ENCODE data around the gene SEPTIN6. TPM values are rescaled to one million over a fixed set of nuclear protein-coding genes. Genes with fewer than 3 reads are reported as not detected.

Gene SEPTIN6
- polyA plus RNA-seq, 2 donors, result 5.4 to 7.3 TPM

- H3K27me3 ChIP-seq (ENCODE audit: control insufficient read depth in 1 of 2, insufficient read depth in 2 of 2, low read length in 2 of 2), result no peaks in the 10 kb centered on the region
- H3K4me3 ChIP-seq (ENCODE audit: low read depth in 1 of 2, low read length in 2 of 2), result no peak overlapping the region
- H3K4me1 ChIP-seq (ENCODE audit: control insufficient read depth in 2 of 2, insufficient read depth in 2 of 2, low read length in 1 of 2), result no peaks in the 10 kb centered on the region
- no peaks in the 10 kb centered on the region for H3K36me3 ChIP-seq (ENCODE audit: control insufficient read depth in 2 of 2, insufficient read depth in 2 of 2, low read length in 1 of 2)
- H3K9me3 ChIP-seq (ENCODE audit: control insufficient read depth in 2 of 2, insufficient read depth in 1 of 2, low read depth in 1 of 2, low read length in 1 of 2), result no peaks in the 10 kb centered on the region
- no peak overlapping the region for H3K27ac ChIP-seq (ENCODE audit: low read depth in 2 of 2, low read length in 1 of 2)
Measured at GRCh38 chrX:119659522-119659921, 33.4 kb downstream of the SEPTIN6 start.

DNA sequence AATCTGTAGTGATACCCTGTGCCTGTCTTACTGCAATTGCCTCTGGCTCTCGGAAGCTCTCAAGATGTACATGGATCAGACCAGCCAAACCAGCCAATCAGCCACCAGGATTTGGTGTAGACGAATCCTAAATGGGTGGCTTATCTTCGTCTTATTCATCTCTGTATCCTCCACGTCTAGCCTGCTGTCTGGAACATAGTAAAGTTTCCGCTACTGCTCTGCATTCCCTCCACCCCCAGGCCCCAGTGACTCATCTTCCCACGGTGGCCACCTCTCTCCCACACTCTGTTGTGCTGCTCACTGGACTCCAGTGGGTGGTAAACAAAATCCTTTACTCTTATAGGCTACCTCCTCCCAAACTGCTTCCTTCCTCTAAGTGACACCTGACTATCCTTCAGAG lies 37.8 kb downstream of the SEPTIN6 start:
- WGBS, 2 donors, result 45 to 61% methylated on average over 6 of the region's 6 CpGs
- no peak overlapping the region for H3K27ac ChIP-seq (ENCODE audit: low read depth in 2 of 2, low read length in 1 of 2)
- no peak overlapping the region for H3K4me3 ChIP-seq (ENCODE audit: low read depth in 1 of 2, low read length in 2 of 2)
- H3K27me3 ChIP-seq (ENCODE audit: control insufficient read depth in 1 of 2, insufficient read depth in 2 of 2, low read length in 2 of 2), result no peaks in the 10 kb centered on the region
- H3K36me3 ChIP-seq (ENCODE audit: control insufficient read depth in 2 of 2, insufficient read depth in 2 of 2, low read length in 1 of 2), result no peaks in the 10 kb centered on the region
- no peaks in the 10 kb centered on the region for H3K4me1 ChIP-seq (ENCODE audit: control insufficient read depth in 2 of 2, insufficient read depth in 2 of 2, low read length in 1 of 2)
- H3K9me3 ChIP-seq (ENCODE audit: control insufficient read depth in 2 of 2, insufficient read depth in 1 of 2, low read depth in 1 of 2, low read length in 1 of 2), result no peaks in the 10 kb centered on the region

DNA sequence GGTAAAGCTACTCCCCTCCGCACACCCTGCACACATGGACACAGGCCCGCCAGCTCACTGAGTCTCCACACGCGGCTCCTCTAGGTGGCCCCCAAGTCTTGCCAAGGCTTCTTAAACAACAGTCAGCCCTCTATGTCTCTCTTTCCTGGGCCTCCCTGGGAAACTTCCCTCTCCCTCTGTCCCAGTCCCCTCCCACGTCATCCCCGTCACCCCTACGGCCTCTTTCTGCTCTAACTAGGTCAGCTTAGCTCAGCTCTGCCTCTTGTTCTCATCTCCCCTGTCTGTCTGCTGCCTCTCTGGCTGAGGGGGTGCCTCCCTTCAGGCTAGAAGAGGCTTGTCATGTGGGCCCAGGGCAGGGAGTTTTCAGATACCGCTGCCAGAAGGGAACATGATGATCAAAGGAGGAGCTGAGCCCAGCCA lies 38.8 kb downstream of the SEPTIN6 start:
- Histone ChIP-seq H3K27ac (ENCODE audit: low read depth in 2 of 2, low read length in 1 of 2) (no peak overlapping the region), H3K9me3 (ENCODE audit: control insufficient read depth in 2 of 2, insufficient read depth in 1 of 2, low read depth in 1 of 2, low read length in 1 of 2) (no peaks in the 10 kb centered on the region), H3K4me1 (ENCODE audit: control insufficient read depth in 2 of 2, insufficient read depth in 2 of 2, low read length in 1 of 2) (no peaks in the 10 kb centered on the region), H3K36me3 (ENCODE audit: control insufficient read depth in 2 of 2, insufficient read depth in 2 of 2, low read length in 1 of 2) (no peaks in the 10 kb centered on the region), H3K4me3 (ENCODE audit: low read depth in 1 of 2, low read length in 2 of 2) (no peak overlapping the region), H3K27me3 (ENCODE audit: control insufficient read depth in 1 of 2, insufficient read depth in 2 of 2, low read length in 2 of 2) (no peaks in the 10 kb centered on the region)
- 49 to 63% methylated on average over 8 of the region's 8 CpGs for WGBS, 2 donors

DNA sequence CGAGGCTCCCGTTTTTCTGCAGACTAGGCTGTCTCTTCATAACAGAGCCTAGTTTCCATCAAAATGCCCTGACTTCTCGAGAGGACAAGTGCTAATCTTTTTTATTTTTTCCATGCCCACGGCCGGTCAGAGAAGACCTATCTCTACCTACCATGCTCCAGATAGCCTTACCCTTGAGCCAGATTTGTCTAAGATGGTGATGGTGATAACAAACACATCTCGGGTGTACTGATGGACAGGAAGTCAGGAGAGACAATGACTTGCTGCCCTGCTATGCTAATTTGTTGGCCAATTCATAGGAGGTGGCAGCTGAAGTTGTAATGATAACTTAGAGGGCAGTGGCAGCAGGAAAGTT lies 44.6 kb downstream of the SEPTIN6 start:
- no peaks in the 10 kb centered on the region for H3K4me1 ChIP-seq (ENCODE audit: control insufficient read depth in 2 of 2, insufficient read depth in 2 of 2, low read length in 1 of 2)
- no peaks in the 10 kb centered on the region for H3K36me3 ChIP-seq (ENCODE audit: control insufficient read depth in 2 of 2, insufficient read depth in 2 of 2, low read length in 1 of 2)
- H3K27me3 ChIP-seq (ENCODE audit: control insufficient read depth in 1 of 2, insufficient read depth in 2 of 2, low read length in 2 of 2), result no peaks in the 10 kb centered on the region
- H3K27ac ChIP-seq (ENCODE audit: low read depth in 2 of 2, low read length in 1 of 2), result no peak overlapping the region
- no peak overlapping the region for H3K4me3 ChIP-seq (ENCODE audit: low read depth in 1 of 2, low read length in 2 of 2)
- H3K9me3 ChIP-seq (ENCODE audit: control insufficient read depth in 2 of 2, insufficient read depth in 1 of 2, low read depth in 1 of 2, low read length in 1 of 2), result no peaks in the 10 kb centered on the region
- 66 to 75% methylated on average over 6 of the region's 6 CpGs for WGBS, 2 donors

DNA sequence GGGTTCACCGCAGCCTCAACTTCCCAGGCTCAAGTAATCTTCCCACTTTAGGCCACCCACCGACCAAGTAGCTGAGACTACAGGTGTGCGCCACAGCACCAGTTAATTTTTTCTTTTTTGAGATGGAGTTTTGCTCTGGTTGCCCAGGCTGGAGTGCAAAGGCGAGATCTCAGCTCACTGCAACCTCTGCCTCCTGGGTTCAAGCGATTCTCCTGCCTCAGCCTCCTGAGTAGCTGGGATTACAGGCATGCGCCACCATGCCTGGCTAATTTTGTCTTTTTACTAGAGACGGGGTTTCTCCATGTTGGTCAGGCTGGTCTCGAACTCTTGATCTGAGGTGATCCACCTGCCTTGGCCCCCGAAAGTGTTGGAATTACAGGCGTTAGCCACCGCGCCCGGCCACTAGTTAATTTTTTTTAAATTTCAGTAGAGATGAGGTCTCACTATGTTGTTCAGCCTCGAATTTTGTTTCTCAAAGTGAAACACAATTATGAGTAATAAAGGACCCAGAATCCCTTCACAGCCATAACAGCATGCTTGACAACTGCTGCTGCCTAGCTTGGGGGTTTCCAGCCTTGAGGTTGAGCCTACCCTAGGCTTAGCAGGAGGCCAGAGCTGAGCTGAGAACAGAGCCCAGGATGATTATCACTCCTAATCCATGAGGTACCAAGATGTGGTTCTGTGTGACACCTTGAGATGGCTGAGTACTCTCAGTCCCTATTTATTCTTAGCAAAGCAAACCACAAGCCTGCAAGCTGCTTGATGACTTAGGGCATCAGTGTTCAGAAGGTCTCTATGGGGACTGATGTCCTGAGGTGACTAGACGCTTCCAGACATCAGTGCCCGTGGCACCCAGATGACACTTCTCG lies 45.2 kb downstream of the SEPTIN6 start:
- no peak overlapping the region for H3K4me3 ChIP-seq (ENCODE audit: low read depth in 1 of 2, low read length in 2 of 2)
- H3K27me3 ChIP-seq (ENCODE audit: control insufficient read depth in 1 of 2, insufficient read depth in 2 of 2, low read length in 2 of 2), result no peaks in the 10 kb centered on the region
- H3K27ac ChIP-seq (ENCODE audit: low read depth in 2 of 2, low read length in 1 of 2), result no peak overlapping the region
- H3K4me1 ChIP-seq (ENCODE audit: control insufficient read depth in 2 of 2, insufficient read depth in 2 of 2, low read length in 1 of 2), result no peaks in the 10 kb centered on the region
- no peaks in the 10 kb centered on the region for H3K36me3 ChIP-seq (ENCODE audit: control insufficient read depth in 2 of 2, insufficient read depth in 2 of 2, low read length in 1 of 2)
- 81 to 82% methylated on average over 17 of the region's 17 CpGs for WGBS, 2 donors
- no peaks in the 10 kb centered on the region for H3K9me3 ChIP-seq (ENCODE audit: control insufficient read depth in 2 of 2, insufficient read depth in 1 of 2, low read depth in 1 of 2, low read length in 1 of 2)

DNA sequence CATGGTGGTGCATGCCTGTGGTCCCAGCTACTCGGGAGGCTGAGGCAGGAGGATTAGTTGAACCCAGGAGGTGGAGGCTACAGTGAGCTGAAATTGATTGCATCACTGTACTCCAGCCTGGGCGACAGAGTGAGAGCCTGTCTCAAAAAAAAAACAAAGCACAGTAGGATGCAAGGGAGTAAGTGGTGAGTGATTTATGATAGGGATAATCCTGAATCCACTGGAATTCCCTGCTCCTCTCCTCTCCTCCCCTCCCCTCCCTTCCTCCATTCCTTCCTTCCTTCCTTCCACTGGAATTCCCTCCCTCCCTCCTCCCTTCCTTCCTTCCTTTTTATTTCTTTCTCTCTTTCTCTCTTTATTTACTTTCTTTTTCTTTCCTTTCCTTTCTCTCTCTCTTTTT lies 45.9 kb downstream of the SEPTIN6 start:
- Histone ChIP-seq H3K36me3 (ENCODE audit: control insufficient read depth in 2 of 2, insufficient read depth in 2 of 2, low read length in 1 of 2) (no peaks in the 10 kb centered on the region), H3K9me3 (ENCODE audit: control insufficient read depth in 2 of 2, insufficient read depth in 1 of 2, low read depth in 1 of 2, low read length in 1 of 2) (no peaks in the 10 kb centered on the region), H3K4me3 (ENCODE audit: low read depth in 1 of 2, low read length in 2 of 2) (no peak overlapping the region), H3K4me1 (ENCODE audit: control insufficient read depth in 2 of 2, insufficient read depth in 2 of 2, low read length in 1 of 2) (no peaks in the 10 kb centered on the region), H3K27ac (ENCODE audit: low read depth in 2 of 2, low read length in 1 of 2) (no peak overlapping the region), H3K27me3 (ENCODE audit: control insufficient read depth in 1 of 2, insufficient read depth in 2 of 2, low read length in 2 of 2) (no peaks in the 10 kb centered on the region)
- 51 to 74% methylated on average over 2 of the region's 2 CpGs for WGBS, 2 donors

GRCh38 chrX:119646515-119646914 lies 46.5 kb downstream of the SEPTIN6 start:
- WGBS, 2 donors, result 86 to 94% methylated on average over 4 of the region's 4 CpGs
- H3K9me3 ChIP-seq (ENCODE audit: control insufficient read depth in 2 of 2, insufficient read depth in 1 of 2, low read depth in 1 of 2, low read length in 1 of 2), result no peaks in the 10 kb centered on the region
- H3K4me1 ChIP-seq (ENCODE audit: control insufficient read depth in 2 of 2, insufficient read depth in 2 of 2, low read length in 1 of 2), result no peaks in the 10 kb centered on the region
- no peak overlapping the region for H3K4me3 ChIP-seq (ENCODE audit: low read depth in 1 of 2, low read length in 2 of 2)
- H3K36me3 ChIP-seq (ENCODE audit: control insufficient read depth in 2 of 2, insufficient read depth in 2 of 2, low read length in 1 of 2), result no peaks in the 10 kb centered on the region
- H3K27ac ChIP-seq (ENCODE audit: low read depth in 2 of 2, low read length in 1 of 2), result no peak overlapping the region
- no peaks in the 10 kb centered on the region for H3K27me3 ChIP-seq (ENCODE audit: control insufficient read depth in 1 of 2, insufficient read depth in 2 of 2, low read length in 2 of 2)

- no peaks in the 10 kb centered on the region for H3K4me1 ChIP-seq (ENCODE audit: control insufficient read depth in 2 of 2, insufficient read depth in 2 of 2, low read length in 1 of 2)
- 82 to 89% methylated on average over 8 of the region's 8 CpGs for WGBS, 2 donors
- no peak overlapping the region for H3K27ac ChIP-seq (ENCODE audit: low read depth in 2 of 2, low read length in 1 of 2)
- H3K36me3 ChIP-seq (ENCODE audit: control insufficient read depth in 2 of 2, insufficient read depth in 2 of 2, low read length in 1 of 2), result no peaks in the 10 kb centered on the region
- no peaks in the 10 kb centered on the region for H3K9me3 ChIP-seq (ENCODE audit: control insufficient read depth in 2 of 2, insufficient read depth in 1 of 2, low read depth in 1 of 2, low read length in 1 of 2)
- no peak overlapping the region for H3K4me3 ChIP-seq (ENCODE audit: low read depth in 1 of 2, low read length in 2 of 2)
- no peaks in the 10 kb centered on the region for H3K27me3 ChIP-seq (ENCODE audit: control insufficient read depth in 1 of 2, insufficient read depth in 2 of 2, low read length in 2 of 2)
Measured at GRCh38 chrX:119643696-119644095, 49.3 kb downstream of the SEPTIN6 start.
